ENCODE measurements around the gene TMEM125. TPM values are rescaled to one million over a fixed set of nuclear protein-coding genes. Genes with fewer than 3 reads are reported as not detected.

Gene TMEM125
- total RNA-seq, 4 donors from 2014 or later = 19.7 to 66.8 (median 51.2) TPM

GRCh38 chr1:43293176-43293575 lies 23.4 kb downstream of the TMEM125 start:
- H3K27ac ChIP-seq = peak overlapping the region in 2 of 4 donors; percentile 55
- intact Hi-C loops (cut with DNase I; ENCODE audit: low total_unique reads) (no loop called here), in situ Hi-C loops (cut with MboI; ENCODE audit: low pct_ligation_motif_present in 1 of 4, low pct_unique_long_range_greater_than_20kb in 1 of 4, low sequenced_read_pairs in 3 of 4) (no loop called here)

GRCh38 chr1:43293896-43294760 lies 24.3 kb downstream of the TMEM125 start:
- in situ Hi-C loops (cut with MboI; ENCODE audit: low pct_ligation_motif_present in 1 of 4, low pct_unique_long_range_greater_than_20kb in 1 of 4, low sequenced_read_pairs in 3 of 4) (no loop called here), intact Hi-C loops (cut with DNase I; ENCODE audit: low total_unique reads) (no loop called here)
- no peak for TF ChIP-seq CTCF (IDR thresholded peaks at IDR 0.05)
- no peak for TF ChIP-seq EP300 (IDR thresholded peaks at IDR 0.05; ENCODE audit: low read depth)
- peak in 1 of 3 donors; percentile 6 for TF ChIP-seq POLR2AphosphoS5 (IDR thresholded peaks at IDR 0.05)
- peak overlapping the region; percentile 55 to 79 (median 64) for H3K27ac ChIP-seq
- no peaks in the 10 kb centered on the region for H3K36me3 ChIP-seq
- H3K4me1 ChIP-seq = peaks cover 21 to 44% (median 28%) of the 10 kb centered on the region in 4 donors
- WGBS, 2 donors (ENCODE audit: low coverage in 1 of 2) = 55 to 71% methylated on average over 2 to 7 of the region's 7 CpGs
- no peaks in the 10 kb centered on the region for H3K27me3 ChIP-seq
- H3K4me3 ChIP-seq = no peak overlapping the region
- H3K9me3 ChIP-seq = no peaks in the 10 kb centered on the region
- DNase-seq = peak; percentile 83

More at GRCh38 chr1:43293176-43293575, 23.4 kb downstream of the TMEM125 start:
- H3K4me1 ChIP-seq = peaks cover 21 to 44% (median 28%) of the 10 kb centered on the region in 4 donors
- 83 to 100% methylated on average over 1 to 2 of the region's 2 CpGs for WGBS, 2 donors (ENCODE audit: low coverage in 1 of 2)
- no peaks in the 10 kb centered on the region for H3K36me3 ChIP-seq
- H3K27me3 ChIP-seq = no peaks in the 10 kb centered on the region
- DNase-seq = no peak
- no peak overlapping the region for H3K4me3 ChIP-seq
- TF ChIP-seq POLR2A (IDR thresholded peaks at IDR 0.05) (no peak), EP300 (IDR thresholded peaks at IDR 0.05; ENCODE audit: low read depth) (no peak), POLR2AphosphoS5 (IDR thresholded peaks at IDR 0.05) (no peak), CTCF (IDR thresholded peaks at IDR 0.05) (no peak)
- no peaks in the 10 kb centered on the region for H3K9me3 ChIP-seq

DNA sequence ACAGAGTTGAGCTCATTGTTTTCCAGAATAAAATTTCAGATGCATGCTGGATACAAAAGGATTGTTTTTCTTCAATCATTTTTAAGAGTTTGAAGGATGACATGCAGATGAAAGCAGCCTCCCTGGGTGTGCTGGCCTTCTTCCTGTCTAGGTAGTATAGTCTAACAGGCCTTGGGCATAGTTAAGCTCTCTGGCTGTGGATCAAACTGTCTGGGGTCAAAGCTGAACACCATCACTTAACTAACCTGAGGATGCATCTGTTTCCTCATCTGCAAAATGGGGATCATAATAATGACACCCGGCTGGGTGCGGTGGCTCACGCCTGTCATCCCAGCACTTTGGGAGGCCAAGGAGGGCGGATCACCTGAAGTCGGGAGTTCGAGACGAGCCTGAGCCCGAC lies 25.0 kb downstream of the TMEM125 start:
- DNase-seq = no peak
- 85 to 90% methylated on average over 8 of the region's 8 CpGs for WGBS, 2 donors (ENCODE audit: low coverage in 1 of 2)
- no peaks in the 10 kb centered on the region for H3K36me3 ChIP-seq
- H3K27ac ChIP-seq = peak overlapping the region; percentile 55 to 79 (median 64)
- no peak overlapping the region for H3K4me3 ChIP-seq
- in situ Hi-C loops (cut with MboI; ENCODE audit: low pct_ligation_motif_present in 1 of 4, low pct_unique_long_range_greater_than_20kb in 1 of 4, low sequenced_read_pairs in 3 of 4) (no loop called here), intact Hi-C loops (cut with DNase I; ENCODE audit: low total_unique reads) (no loop called here)
- TF ChIP-seq CTCF (IDR thresholded peaks at IDR 0.05) = no peak
- no peak for TF ChIP-seq POLR2AphosphoS5 (IDR thresholded peaks at IDR 0.05)
- no peaks in the 10 kb centered on the region for H3K27me3 ChIP-seq
- peaks cover 21 to 44% (median 28%) of the 10 kb centered on the region in 4 donors for H3K4me1 ChIP-seq
- no peaks in the 10 kb centered on the region for H3K9me3 ChIP-seq

DNA sequence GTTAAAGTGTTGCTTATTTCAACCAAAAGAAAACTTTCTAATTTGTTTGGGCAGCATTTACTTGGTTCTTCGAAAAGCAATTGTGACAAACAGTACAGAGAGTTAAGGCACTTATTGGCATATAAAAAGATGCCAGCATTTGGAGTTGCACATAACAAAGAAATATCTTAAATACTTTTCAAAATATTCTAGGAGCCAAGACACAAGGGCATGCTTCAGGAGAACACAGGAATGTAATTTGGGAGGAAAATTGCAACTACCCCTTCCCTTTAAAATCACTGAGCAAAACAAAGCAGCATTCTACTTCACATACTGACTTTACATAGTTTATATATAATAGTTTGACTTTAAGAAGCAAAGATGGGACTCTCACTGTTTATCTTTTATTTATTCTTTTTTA lies 26.4 kb downstream of the TMEM125 start:
- no peak for TF ChIP-seq POLR2A (IDR thresholded peaks at IDR 0.05)
- TF ChIP-seq CTCF (IDR thresholded peaks at IDR 0.05) = no peak
- no peak for TF ChIP-seq POLR2AphosphoS5 (IDR thresholded peaks at IDR 0.05)
- TF ChIP-seq EP300 (IDR thresholded peaks at IDR 0.05; ENCODE audit: low read depth) = no peak
- peak overlapping the region; percentile 55 to 79 (median 64) for H3K27ac ChIP-seq
- H3K27me3 ChIP-seq = no peaks in the 10 kb centered on the region
- H3K9me3 ChIP-seq = no peaks in the 10 kb centered on the region
- intact Hi-C loops (cut with DNase I; ENCODE audit: low total_unique reads) = no loop called here
- no peak for DNase-seq
- WGBS, 2 donors (ENCODE audit: low coverage in 1 of 2) = 67 to 71% methylated on average over 1 of the region's 1 CpG
- H3K4me3 ChIP-seq = no peak overlapping the region
- H3K4me1 ChIP-seq = peaks cover 21 to 37% (median 28%) of the 10 kb centered on the region in 4 donors
- H3K36me3 ChIP-seq = no peaks in the 10 kb centered on the region
- in situ Hi-C loops (cut with MboI; ENCODE audit: low pct_ligation_motif_present in 1 of 4, low pct_unique_long_range_greater_than_20kb in 1 of 4, low sequenced_read_pairs in 3 of 4) = no loop called here

Measured in transverse colon (tissue), 4 donors.